ENCODE results near the gene ADGRF1. TPM values are rescaled to one million over a fixed set of nuclear protein-coding genes. Genes with fewer than 3 reads are reported as not detected.
"Not testable (repeated sequence)": the region's sequence is repeated elsewhere in the genome, so short reads cannot be mapped to it uniquely, and the experiment has no call there.

ADGRF1 gene
- total RNA-seq = not detected in 2 replicates

GRCh38 chr6:47042275-47042791 lies at the start of gene ADGRF1:
Gene ADGRF1 (minus strand): TSS chr6:47042332. CDS start chr6:47029061, 13,271 bp downstream.
- no peak for DNase-seq (ENCODE audit: low read depth, low spot score)

- DNase-seq (ENCODE audit: low read depth, low spot score) = no peak
Observed at GRCh38 chr6:47090881-47091280, 48.7 kb upstream of the ADGRF1 start.

DNA sequence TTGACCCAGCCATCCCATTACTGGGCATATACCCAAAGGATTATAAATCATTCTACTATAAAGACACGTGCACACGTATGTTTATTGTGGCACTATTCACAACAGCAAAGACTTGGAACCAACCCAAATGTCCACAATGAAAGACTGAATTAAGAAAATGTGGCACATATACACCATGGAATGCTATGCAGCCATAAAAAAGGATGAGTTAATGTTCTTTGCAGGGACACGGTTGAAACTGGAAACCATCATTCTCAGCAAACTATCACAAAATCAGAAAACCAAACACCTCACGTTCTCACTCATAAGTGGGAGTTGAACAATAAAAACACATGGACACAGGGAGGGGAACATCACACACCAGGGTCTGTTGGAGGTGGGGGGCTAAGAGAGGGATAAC lies 47.3 kb upstream of the ADGRF1 start:
- not testable (repeated sequence) for DNase-seq (ENCODE audit: low read depth, low spot score)

DNA sequence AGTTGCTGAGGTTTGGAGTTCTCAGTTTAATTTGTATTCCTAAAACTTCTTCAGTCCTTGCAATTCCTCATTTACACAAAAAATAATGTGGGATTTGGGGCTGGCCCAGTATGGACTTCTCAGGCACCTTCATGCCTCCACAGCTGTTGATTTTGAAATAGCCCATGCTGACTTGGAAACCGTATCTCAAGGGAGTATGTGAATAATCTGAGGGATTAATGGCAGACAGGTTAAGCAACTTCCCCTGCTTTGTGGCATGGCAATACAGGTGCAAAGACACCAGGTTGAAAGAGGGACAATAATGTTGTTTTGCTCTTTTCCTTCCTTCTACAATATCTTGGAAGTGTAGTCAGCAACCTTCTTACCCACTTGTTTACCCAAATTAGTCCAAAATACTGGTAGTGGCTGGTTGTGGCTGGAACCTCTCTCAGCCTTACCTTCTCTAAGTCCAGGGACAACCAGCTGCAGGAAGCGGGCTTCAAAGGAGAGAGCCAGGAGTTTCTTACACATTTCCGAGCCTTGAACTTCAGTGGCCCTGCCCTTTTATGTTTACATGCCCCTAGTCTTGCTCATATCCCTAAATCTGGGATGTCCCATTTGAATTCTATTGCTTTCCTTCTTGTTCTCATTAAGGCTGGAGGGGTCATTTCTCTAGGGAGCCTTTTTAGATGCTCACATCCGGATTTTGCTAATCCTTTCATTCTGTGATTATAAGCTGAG lies 44.1 kb upstream of the ADGRF1 start:
- DNase-seq (ENCODE audit: low read depth, low spot score) = no peak

DNA sequence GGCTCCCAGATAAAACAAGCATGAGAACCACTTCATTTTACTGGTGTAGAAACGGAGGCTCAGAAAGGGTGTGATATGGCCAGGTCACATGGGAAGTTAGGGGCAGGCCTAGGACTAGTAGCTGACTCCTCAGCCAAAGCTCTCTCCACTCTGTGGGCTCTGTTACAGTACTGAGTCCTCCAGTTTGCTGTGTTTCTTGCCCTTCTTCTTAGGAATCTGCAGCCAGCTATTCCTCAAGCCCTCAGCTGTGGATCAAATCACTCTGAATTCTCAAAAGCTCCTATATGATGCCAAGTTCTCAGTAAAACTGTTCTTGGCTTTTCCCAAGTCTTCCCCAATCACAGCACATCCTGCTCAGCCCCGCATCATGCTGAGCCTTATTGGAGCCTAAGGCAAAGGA lies 42.5 kb upstream of the ADGRF1 start:
- DNase-seq (ENCODE audit: low read depth, low spot score) = no peak

DNA sequence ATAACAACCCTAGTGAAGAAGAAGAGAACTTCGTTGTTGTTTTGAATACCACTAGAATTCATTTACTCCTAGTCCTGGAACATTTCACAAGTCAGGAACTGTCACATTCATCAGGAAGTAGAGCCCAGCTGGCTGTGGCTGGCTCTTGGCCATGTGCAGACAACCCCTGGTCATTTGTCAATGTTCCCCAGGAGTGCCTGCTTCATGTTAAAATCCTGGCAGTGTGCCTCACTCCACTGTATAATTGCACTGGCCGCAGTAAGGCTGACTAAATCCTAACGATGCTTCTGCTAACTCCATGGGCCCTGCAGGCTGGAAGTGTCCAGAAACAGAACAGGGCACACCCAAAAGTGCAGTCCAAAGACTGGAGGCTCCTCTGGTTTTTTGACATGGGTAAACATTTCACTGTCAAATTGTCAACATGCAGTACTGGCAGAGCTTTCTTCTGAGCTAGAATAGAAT lies 41.5 kb upstream of the ADGRF1 start:
- peak; percentile 65 for DNase-seq (ENCODE audit: low read depth, low spot score)

DNA sequence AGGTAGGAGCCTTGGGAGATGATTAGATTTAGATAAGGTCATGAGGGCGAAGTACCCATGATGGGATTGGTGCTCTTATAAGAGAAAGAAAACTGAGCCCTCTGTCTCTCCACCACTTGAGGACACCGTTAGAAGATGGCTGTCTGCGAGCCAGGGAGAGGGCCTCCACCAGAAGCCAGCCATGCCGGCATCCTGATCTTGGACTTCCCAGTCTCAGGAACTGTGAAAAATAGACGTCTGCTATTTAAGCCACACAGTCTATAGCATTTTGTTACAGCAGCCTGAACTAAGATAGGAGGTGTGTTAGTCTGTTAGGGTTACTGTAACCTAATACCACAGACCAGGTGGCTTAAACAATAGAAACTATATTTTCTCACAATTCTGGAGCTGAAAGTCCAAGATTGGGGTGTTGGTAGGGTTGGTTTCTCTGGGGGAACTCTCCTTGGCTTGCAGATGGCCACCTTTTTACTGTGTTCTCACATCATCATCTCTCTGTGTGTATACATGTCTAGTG lies 38.0 kb upstream of the ADGRF1 start:
- no peak for DNase-seq (ENCODE audit: low read depth, low spot score)

GRCh38 chr6:47079638-47080037 lies 37.5 kb upstream of the ADGRF1 start:
- DNase-seq (ENCODE audit: low read depth, low spot score) = no peak

GRCh38 chr6:47078991-47079390 lies 36.9 kb upstream of the ADGRF1 start:
- no peak for DNase-seq (ENCODE audit: low read depth, low spot score)

- DNase-seq (ENCODE audit: low read depth, low spot score) = no peak
Observed at GRCh38 chr6:47076422-47077344, 34.6 kb upstream of the ADGRF1 start.

- no peak for DNase-seq (ENCODE audit: low read depth, low spot score)
Observed at GRCh38 chr6:47075741-47076421, 33.7 kb upstream of the ADGRF1 start.

DNA sequence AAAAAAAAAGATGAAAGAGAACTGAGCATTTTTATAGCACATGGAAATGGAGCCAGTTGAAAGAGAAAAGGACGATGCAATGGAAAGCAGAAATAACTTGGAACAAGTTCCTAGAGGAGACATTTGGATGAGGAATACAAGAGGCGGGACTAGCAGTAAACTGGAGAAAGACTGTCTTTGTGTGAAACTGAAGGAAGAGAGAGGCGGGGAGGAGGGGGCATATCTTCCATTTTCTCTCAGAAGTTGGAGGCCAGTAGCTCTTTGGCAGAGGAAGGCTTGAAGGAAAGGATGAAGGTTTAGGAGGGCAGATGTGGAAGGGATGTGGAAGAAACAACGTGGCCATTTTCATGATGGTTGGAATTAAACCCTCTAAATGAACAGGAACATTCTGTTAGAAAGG lies 33.0 kb upstream of the ADGRF1 start:
- DNase-seq (ENCODE audit: low read depth, low spot score) = no peak

- no peak for DNase-seq (ENCODE audit: low read depth, low spot score)
Observed at GRCh38 chr6:47073125-47074110, 31.3 kb upstream of the ADGRF1 start.

DNA sequence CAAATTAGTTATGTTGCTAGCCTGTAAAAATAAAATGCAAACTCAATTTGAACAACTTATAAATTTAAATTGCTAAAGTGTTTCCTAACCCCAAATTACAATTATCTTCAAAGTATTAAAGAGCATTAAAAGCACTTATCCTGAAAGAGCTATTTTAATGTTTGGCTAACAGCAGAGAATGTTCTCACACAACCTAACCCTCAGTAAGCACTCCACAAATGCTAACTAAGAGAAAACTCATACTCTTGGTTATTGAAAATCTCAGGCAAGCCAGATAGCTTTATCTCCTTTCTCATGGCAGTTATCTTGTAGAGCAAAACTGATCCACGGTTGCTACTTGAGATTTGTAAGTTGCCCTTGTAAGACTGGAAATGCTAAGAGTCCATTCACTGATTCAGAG lies 30.5 kb upstream of the ADGRF1 start:
- no peak for DNase-seq (ENCODE audit: low read depth, low spot score)

- no peak for DNase-seq (ENCODE audit: low read depth, low spot score)
Observed at GRCh38 chr6:47071681-47072080, 29.5 kb upstream of the ADGRF1 start.

DNA sequence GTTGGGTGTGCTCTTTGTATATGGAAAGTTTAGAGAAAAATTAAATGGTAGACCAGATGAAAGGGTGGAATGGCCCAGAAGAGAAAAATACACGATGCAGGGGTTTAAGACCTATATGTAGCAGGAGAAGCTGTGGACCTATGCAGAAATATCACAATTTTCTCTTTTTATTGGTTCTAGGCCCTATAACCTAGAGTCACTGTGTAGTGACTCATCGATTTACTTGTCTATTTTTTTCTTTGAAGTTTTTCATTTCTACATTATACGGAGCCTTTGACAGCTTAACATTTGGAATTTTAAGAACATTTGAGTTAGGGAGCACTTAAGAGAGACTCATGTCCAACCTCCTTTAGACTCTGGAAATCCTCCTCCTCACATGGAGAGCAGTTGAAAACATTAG lies 28.3 kb upstream of the ADGRF1 start:
- DNase-seq (ENCODE audit: low read depth, low spot score) = no peak

DNA sequence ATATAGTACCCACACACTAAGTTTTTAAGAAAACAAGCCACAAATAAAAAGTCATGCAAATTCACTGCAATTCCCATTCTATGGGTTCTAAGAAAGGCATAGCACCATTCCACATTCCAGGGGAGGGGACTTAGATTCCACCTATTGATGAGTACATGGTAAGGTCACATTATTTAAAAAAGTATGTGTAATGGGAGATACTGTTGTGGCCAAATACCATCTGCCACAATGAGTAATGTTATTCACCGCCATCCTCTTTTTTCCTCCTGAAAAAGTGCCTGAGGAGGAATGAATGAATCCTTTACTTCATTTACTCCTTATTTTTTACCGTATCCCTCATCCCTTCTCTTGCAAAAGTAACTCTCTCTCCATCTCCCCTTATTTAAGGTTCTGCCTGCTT lies 27.0 kb upstream of the ADGRF1 start:
- no peak for DNase-seq (ENCODE audit: low read depth, low spot score)

DNA sequence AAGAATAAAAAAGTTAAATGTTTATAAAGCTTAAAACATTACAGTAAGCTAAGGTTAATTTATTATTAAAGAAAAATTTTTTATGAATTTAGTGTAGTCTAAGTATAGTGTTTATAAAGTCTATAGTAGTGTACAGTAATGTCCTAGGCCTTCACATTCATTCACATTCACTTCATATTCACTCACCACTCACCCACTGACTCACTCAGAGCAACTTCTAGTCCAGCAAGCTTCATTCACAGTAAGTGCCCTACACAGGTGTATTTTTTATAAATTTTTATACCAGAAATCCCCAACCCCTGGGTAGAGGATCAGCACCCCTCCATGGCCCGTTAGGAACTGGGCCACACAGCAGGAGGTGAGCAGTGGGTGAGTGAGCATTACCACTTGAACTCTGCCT lies 24.3 kb upstream of the ADGRF1 start:
- DNase-seq (ENCODE audit: low read depth, low spot score) = no peak

DNA sequence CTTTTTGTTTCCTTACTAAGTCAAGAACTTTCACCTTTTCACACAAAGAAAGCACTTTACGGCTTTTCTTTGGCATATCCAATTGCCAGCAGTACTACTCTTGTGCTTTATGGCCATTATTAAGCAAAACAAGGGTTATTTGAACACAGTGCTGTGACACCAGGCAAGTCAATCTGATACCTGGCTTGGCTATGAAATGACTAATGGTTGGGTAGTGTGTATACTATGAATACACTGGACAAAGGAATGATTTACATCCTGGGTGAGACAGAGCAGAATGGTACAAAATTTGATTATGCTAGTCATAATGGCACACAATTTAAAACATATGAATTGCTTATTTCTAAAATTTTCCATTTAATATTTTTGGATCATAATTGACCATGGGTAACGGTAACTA lies 22.1 kb upstream of the ADGRF1 start:
- no peak for DNase-seq (ENCODE audit: low read depth, low spot score)

DNA sequence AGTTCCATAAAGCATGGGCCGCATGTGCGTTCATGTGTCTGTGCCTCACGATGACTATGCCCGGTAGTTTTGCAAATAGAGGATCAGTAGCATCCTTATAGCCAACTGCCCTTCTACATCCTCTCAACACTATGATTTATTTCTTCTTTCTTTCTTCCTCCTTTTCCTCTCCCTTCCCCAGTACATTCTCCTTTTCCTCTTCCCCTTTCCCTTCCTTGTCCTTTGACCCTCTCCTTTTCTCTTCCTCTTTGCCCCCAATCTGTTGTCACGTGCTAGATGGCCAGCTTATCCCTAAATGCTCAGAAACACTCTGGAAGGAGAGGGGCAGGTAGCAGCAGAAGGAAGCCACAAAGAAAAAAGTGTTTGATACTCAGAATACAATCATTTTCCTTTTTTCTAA lies 20.2 kb upstream of the ADGRF1 start:
- no peak for DNase-seq (ENCODE audit: low read depth, low spot score)
